HepG2 (cell line): ENCODE data around the gene CFAP97D1. TPM values are rescaled to one million over a fixed set of nuclear protein-coding genes. Genes with fewer than 3 reads are reported as not detected.

Source experiments
- CEBPG ChIP-seq: IDR thresholded peaks from 2 replicates; pipeline ENCODE4 v1.6.1; 2016
- GPN1 ChIP-seq: sonication (generic); formaldehyde crosslinking; IDR thresholded peaks from 2 replicates; pipeline ENCODE4 v1.5.1; 2020; ENCODE audit warnings: missing genetic modification reagents, borderline replicate concordance
- MTF2 ChIP-seq: sonication (generic); formaldehyde crosslinking; IDR thresholded peaks from 2 replicates; pipeline ENCODE4 v1.5.0; 2020; ENCODE audit warnings: missing genetic modification reagents, borderline replicate concordance
- POLR2AphosphoS5 ChIP-seq: IDR thresholded peaks from 2 replicates; pipeline ENCODE4 v1.6.1; 2012; ENCODE audit warnings: low read depth, low read length
- TOE1 ChIP-seq: sonication (generic); formaldehyde crosslinking; IDR thresholded peaks from 2 replicates; pipeline ENCODE4 v1.4.0; 2020; ENCODE audit warnings: mild to moderate bottlenecking, missing genetic modification reagents
- ZNF589 ChIP-seq: sonication (generic); formaldehyde crosslinking; conservative IDR thresholded peaks from 2 replicates; pipeline ENCODE4 v1.8.0; 2022; ENCODE audit warnings: mild to moderate bottlenecking, moderate library complexity, missing genetic modification reagents
- ZNF660 ChIP-seq: sonication (generic); formaldehyde crosslinking; IDR thresholded peaks from 2 replicates; pipeline ENCODE4 v1.5.1; 2020; ENCODE audit warnings: mild to moderate bottlenecking, low read depth, missing genetic modification reagents, borderline replicate concordance
- polyA plus RNA-seq, 8 experiments: library from polyadenylated mRNA; depleted of rRNA in 3 of 8; stranded (reverse) in 7 of 8; unstranded in 1 of 8; fragments of >200 nt; fragmentation: Illumina TruSeq in 4 of 8; extraction: Trizol in 4 of 8; gene quantifications; 2 replicates each; pipeline versions ENCODE4 v1.2.1 to v1.2.3, GENCODE V29; 2011 to 2016; ENCODE audit warnings: low read depth in 4 of 8, missing spikeins in 1 of 8, mixed read lengths in 1 of 8; ENCODE audit not compliant: insufficient read depth in 1 of 8
- total RNA-seq, 5 experiments: library from RNA; depleted of rRNA; stranded (reverse); fragments of >200 nt; fragmentation: Illumina TruSeq; extraction: Trizol; gene quantifications; 2 replicates each; pipeline ENCODE4 v1.2.3, GENCODE V29; 2016; ENCODE audit warnings: low read depth in 1 of 5
- TF ChIP-seq, protein P1 (sequence below), 2 experiments: sonication (generic) in 1 of 2; formaldehyde crosslinking in 1 of 2; IDR thresholded peaks; 2 replicates each; pipeline versions ENCODE4 v1.6.1 to v1.9.0; 2014 to 2022; ENCODE audit warnings: antibody characterized with exemption in 1 of 2, borderline replicate concordance in 1 of 2, inconsistent platforms in 1 of 2, low read depth in 1 of 2, missing genetic modification reagents in 1 of 2
- TF ChIP-seq, protein P2 (sequence below): sonication (generic); formaldehyde crosslinking; IDR thresholded peaks from 2 replicates; pipeline ENCODE4 v1.4.0; 2020; ENCODE audit warnings: missing genetic modification reagents
- TF ChIP-seq, protein P3 (sequence below): sonication (generic); formaldehyde crosslinking; IDR thresholded peaks from 2 replicates; pipeline ENCODE4 v1.8.1; 2022; ENCODE audit warnings: mild to moderate bottlenecking, missing genetic modification reagents
- TF ChIP-seq, protein P4 (sequence below): sonication (generic); formaldehyde crosslinking; IDR thresholded peaks from 2 replicates; pipeline ENCODE4 v1.5.0; 2020; ENCODE audit warnings: mild to moderate bottlenecking, missing genetic modification reagents
- TF ChIP-seq, protein P5 (sequence below): sonication (generic); formaldehyde crosslinking; IDR thresholded peaks from 2 replicates; pipeline ENCODE4 v1.4.0; 2020; ENCODE audit warnings: mild to moderate bottlenecking, low read depth, missing genetic modification reagents

The CFAP97D1 gene
- total and polyA plus RNA-seq, 2 of the 13 experiments (the other 11 are each of a cell fraction or from before 2014, with no cell fraction given) = 0.02 TPM; not detected in 1

DNA sequence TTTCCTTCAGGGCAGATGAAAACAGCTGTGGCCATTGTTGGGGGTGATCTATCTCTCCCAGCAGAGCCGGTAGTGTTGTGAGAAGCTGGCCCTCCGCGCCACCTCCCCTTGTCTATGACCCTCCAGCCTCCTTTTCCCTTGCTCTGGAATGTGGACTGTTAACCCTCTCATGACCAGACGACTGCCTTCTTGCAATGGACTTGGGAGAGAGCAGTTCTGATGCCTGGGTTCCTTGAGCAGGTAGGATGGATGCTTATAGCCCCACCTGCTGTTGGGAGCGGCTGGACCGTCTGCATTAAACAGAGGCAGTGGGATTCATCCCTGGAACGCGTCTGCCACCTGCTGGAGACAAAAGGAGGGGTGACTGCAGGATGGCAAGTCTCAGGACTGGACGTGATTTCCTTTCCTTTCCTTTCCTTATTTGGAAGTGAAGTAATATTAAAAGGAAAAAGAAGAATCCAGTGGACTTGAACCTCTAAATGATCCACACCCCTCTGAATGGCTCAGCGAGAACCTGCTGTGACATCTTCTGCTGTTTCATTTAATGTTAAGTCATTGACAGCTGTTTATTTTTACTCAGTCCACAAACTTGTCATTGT is 19.9 kb upstream of the CFAP97D1 start (continued):
- no peak for TF ChIP-seq ZNF660 (CRISPR knock-in tag)
- TF ChIP-seq, protein P1, sequence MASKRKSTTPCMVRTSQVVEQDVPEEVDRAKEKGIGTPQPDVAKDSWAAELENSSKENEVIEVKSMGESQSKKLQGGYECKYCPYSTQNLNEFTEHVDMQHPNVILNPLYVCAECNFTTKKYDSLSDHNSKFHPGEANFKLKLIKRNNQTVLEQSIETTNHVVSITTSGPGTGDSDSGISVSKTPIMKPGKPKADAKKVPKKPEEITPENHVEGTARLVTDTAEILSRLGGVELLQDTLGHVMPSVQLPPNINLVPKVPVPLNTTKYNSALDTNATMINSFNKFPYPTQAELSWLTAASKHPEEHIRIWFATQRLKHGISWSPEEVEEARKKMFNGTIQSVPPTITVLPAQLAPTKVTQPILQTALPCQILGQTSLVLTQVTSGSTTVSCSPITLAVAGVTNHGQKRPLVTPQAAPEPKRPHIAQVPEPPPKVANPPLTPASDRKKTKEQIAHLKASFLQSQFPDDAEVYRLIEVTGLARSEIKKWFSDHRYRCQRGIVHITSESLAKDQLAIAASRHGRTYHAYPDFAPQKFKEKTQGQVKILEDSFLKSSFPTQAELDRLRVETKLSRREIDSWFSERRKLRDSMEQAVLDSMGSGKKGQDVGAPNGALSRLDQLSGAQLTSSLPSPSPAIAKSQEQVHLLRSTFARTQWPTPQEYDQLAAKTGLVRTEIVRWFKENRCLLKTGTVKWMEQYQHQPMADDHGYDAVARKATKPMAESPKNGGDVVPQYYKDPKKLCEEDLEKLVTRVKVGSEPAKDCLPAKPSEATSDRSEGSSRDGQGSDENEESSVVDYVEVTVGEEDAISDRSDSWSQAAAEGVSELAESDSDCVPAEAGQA (IDR thresholded peaks at IDR 0.05; ENCODE audit: low read depth) = no peak
- TF ChIP-seq, protein P1 (CRISPR knock-in tag; IDR thresholded peaks at IDR 0.05; ENCODE audit: borderline replicate concordance) = no peak
- TF ChIP-seq MTF2 (CRISPR knock-in tag) = no peak
- no peak for TF ChIP-seq POLR2AphosphoS5
- TF ChIP-seq, protein P2, sequence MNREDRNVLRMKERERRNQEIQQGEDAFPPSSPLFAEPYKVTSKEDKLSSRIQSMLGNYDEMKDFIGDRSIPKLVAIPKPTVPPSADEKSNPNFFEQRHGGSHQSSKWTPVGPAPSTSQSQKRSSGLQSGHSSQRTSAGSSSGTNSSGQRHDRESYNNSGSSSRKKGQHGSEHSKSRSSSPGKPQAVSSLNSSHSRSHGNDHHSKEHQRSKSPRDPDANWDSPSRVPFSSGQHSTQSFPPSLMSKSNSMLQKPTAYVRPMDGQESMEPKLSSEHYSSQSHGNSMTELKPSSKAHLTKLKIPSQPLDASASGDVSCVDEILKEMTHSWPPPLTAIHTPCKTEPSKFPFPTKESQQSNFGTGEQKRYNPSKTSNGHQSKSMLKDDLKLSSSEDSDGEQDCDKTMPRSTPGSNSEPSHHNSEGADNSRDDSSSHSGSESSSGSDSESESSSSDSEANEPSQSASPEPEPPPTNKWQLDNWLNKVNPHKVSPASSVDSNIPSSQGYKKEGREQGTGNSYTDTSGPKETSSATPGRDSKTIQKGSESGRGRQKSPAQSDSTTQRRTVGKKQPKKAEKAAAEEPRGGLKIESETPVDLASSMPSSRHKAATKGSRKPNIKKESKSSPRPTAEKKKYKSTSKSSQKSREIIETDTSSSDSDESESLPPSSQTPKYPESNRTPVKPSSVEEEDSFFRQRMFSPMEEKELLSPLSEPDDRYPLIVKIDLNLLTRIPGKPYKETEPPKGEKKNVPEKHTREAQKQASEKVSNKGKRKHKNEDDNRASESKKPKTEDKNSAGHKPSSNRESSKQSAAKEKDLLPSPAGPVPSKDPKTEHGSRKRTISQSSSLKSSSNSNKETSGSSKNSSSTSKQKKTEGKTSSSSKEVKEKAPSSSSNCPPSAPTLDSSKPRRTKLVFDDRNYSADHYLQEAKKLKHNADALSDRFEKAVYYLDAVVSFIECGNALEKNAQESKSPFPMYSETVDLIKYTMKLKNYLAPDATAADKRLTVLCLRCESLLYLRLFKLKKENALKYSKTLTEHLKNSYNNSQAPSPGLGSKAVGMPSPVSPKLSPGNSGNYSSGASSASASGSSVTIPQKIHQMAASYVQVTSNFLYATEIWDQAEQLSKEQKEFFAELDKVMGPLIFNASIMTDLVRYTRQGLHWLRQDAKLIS (CRISPR knock-in tag) = no peak
- TF ChIP-seq TOE1 (CRISPR knock-in tag) = no peak
- peak; percentile 56 for TF ChIP-seq CEBPG (CRISPR knock-in tag)
- TF ChIP-seq GPN1 (CRISPR knock-in tag) = no peak
- TF ChIP-seq, protein P3, sequence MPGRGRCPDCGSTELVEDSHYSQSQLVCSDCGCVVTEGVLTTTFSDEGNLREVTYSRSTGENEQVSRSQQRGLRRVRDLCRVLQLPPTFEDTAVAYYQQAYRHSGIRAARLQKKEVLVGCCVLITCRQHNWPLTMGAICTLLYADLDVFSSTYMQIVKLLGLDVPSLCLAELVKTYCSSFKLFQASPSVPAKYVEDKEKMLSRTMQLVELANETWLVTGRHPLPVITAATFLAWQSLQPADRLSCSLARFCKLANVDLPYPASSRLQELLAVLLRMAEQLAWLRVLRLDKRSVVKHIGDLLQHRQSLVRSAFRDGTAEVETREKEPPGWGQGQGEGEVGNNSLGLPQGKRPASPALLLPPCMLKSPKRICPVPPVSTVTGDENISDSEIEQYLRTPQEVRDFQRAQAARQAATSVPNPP (CRISPR knock-in tag) = no peak
- TF ChIP-seq, protein P4, sequence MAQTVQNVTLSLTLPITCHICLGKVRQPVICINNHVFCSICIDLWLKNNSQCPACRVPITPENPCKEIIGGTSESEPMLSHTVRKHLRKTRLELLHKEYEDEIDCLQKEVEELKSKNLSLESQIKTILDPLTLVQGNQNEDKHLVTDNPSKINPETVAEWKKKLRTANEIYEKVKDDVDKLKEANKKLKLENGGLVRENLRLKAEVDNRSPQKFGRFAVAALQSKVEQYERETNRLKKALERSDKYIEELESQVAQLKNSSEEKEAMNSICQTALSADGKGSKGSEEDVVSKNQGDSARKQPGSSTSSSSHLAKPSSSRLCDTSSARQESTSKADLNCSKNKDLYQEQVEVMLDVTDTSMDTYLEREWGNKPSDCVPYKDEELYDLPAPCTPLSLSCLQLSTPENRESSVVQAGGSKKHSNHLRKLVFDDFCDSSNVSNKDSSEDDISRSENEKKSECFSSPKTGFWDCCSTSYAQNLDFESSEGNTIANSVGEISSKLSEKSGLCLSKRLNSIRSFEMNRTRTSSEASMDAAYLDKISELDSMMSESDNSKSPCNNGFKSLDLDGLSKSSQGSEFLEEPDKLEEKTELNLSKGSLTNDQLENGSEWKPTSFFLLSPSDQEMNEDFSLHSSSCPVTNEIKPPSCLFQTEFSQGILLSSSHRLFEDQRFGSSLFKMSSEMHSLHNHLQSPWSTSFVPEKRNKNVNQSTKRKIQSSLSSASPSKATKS (CRISPR knock-in tag) = no peak
- TF ChIP-seq ZNF589 = no peak
- TF ChIP-seq, protein P5, sequence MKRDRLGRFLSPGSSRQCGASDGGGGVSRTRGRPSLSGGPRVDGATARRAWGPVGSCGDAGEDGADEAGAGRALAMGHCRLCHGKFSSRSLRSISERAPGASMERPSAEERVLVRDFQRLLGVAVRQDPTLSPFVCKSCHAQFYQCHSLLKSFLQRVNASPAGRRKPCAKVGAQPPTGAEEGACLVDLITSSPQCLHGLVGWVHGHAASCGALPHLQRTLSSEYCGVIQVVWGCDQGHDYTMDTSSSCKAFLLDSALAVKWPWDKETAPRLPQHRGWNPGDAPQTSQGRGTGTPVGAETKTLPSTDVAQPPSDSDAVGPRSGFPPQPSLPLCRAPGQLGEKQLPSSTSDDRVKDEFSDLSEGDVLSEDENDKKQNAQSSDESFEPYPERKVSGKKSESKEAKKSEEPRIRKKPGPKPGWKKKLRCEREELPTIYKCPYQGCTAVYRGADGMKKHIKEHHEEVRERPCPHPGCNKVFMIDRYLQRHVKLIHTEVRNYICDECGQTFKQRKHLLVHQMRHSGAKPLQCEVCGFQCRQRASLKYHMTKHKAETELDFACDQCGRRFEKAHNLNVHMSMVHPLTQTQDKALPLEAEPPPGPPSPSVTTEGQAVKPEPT = no peak
